HG03066 (cell line): ENCODE measurements around the gene PREX1.

Source experiments
- ATAC-seq: cut with Tn5 transposase; IDR thresholded peaks from one replicate; pipeline ENCODE4 v1.9.1; 2021; ENCODE audit warnings: low read depth; ENCODE audit not compliant: unreplicated experiment

PREX1 gene

GRCh38 chr20:48669946-48670605 lies 157.7 kb downstream of the PREX1 start:
- no peak for ATAC-seq

DNA sequence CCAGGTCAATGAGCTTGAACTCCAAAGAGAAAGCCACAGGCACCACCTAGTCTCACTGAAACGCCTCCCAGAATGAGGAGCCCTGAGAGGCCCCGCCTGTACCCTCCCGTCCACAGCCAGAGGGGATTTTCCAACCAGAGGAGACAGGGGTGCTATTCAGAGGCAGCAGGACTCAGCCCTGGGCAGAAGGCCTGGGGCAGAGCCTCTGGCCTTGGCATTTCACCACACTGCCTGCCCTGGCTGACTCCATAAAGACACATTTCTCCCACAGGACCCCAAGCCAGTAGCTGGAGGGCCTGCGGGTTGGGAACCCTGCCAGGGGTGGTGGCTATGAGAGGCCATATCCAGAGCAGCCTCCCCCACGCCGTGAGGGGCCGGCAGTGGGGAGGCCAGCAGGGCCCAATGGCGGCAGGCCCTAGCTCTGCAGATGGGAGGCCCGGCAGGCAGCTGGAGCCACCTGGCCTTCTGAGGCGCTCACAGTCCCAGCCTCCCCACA lies 159.3 kb downstream of the PREX1 start:
- ATAC-seq, result no peak

GRCh38 chr20:48667889-48668413 lies 159.8 kb downstream of the PREX1 start:
- ATAC-seq, result no peak

DNA sequence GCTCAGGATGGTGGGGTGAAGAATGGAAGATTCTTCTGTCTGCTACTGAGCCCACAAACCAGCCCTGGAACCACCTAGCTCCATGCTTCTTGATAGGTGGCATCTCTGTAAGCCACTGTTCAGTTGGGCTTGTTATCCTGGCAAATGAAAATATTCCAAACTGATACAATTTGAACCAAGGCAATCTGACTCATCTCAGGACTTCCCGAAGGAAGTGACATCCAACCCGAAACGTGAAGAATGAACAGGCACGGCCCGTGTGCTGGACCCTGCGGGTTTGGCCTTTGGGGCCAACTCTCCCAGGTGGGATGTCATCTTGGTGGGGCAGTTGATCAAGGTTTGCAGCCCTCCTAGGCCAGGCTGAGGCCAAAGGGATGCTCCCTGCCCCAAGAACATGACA lies 160.3 kb downstream of the PREX1 start:
- no peak for ATAC-seq

- no peak for ATAC-seq
Observed at GRCh38 chr20:48665785-48666184, 162.0 kb downstream of the PREX1 start.

DNA sequence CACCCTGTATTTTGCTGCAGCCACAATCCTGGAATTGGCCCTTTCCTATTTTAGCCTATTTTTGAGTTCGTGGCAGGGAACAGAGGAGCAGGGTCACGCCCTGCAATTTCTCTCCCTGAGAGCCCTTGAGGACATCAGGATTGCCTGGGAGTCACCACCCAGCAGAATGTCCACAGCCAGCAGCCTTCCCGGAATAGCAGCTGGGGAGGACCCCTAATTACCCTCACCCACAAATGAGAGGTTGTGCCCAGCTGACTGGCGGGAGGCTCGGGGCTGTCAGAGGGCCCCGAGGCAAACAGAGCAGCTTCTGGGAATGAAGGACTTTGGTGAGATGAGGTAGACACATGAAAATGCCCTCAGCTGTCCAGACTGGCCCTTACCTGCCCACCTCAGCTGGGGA lies 165.1 kb downstream of the PREX1 start:
- ATAC-seq, result no peak

- ATAC-seq, result no peak
Observed at GRCh38 chr20:48661575-48662455, 166.0 kb downstream of the PREX1 start.

DNA sequence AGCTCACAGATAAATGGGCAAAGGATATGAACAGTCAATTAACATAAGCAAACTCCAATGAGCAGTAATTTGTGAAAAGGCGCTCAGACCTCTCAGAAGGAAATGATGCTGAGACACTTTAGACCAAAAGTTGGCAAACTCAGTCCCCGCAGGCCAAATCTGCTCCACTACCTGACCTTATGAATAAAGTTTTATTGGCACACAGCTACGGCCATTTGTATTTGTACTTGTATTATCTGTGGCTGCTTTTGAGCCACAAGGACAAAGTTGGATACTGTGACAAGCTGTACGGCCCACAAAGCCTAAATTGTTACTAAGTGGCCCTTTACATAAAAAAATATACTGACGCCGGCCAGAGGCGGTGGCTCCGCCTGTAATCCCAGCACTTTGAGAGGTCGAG lies 167.0 kb downstream of the PREX1 start:
- no peak for ATAC-seq

DNA sequence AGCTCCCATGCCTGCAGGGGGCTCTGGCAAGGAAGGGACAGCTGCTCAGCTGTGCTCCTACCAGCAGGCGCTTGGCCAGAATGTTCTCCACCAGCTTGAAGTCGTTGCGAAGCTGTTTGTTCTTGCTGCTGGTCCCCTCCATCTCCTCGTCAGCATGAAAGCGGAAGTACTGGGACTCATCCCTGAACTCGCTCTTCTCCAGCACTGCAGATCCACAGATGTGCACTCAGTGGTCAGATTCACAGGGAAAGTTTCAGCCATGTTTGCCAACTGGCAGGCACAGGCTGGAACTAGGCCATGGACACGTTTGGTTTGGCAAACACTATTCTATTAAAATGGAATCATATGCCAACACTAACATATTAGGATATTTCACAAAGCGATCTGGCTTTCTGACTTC lies 167.9 kb downstream of the PREX1 start:
- ATAC-seq, result no peak

DNA sequence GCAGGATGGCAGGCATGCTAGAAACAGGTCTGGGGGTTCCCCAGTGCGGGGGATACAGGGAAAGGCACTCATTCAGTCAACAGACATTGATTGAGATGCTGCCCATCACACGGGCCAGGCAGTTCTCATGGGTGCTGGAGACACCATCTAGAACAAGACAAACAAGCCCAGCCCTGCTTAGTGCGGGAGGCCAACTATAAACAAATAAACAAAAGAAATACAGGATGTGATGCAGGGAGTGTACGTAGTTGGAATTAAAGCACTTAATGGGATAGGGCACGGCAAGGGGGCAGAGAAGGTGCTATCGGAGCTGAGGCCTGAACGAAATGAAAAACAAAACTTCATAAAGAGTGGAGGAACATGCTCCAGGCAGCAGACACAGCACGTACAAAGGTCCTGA lies 169.3 kb downstream of the PREX1 start:
- no peak for ATAC-seq

DNA sequence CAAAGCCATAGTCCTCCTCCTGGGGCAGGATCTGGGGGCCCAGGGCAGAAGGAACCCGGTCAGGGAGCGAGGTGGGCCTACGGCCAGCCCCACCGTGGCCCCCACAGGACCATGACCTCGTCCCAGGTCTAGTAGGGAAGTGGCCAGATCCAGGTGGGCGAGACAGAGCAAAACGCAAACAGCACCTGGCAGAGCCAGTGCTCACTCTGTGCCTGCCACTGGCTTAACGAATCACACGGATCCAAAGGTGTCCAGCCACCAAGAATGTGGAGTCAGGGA lies 169.7 kb downstream of the PREX1 start:
- no peak for ATAC-seq

GRCh38 chr20:48657426-48658197 lies 170.2 kb downstream of the PREX1 start:
- ATAC-seq, result no peak

DNA sequence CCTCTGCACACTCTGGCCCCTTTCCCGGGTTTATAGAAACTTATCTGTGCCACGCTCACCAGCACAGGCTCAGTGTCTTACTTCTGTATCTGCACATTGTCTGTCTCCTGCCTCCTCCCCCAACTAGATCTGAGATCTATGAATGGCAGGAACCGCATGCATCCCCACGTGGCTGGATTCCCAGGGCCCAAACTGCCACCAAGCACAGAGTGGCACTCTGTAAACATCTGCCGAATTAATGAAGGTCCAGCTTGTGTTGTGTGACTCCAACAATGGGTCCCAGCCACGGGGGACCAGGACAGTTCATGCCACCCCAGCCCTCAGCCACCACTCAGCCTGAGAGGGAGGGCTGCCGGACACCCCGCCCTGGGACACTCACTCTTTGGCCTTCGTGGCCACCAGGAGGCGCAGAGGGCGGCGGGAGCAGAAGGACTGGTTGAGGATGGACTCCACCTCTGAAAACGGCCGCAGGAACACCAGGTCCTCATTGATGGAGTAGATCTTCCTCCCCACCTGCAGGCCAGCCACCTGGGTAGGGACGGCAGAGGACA lies 171.1 kb downstream of the PREX1 start:
- ATAC-seq, result no peak

DNA sequence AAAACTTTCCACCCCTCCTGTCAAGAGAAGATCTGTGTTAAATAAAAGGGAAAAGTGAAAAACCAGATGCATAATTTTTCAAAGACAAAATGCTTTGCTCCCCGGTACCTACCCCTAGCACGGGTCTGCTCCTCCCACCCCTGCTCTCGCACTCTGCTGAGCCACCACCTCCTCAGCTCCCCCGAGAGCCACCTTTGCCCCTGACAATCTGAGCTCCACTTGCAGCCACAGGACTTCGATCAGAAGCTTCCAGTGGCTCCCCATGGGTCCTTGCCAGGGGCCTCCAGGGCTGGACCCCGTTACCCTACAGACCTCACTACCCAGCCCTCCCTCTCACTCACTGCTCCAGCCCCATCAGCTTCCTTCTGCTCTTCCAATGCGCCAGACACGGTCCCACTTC lies 171.7 kb downstream of the PREX1 start:
- ATAC-seq, result no peak

DNA sequence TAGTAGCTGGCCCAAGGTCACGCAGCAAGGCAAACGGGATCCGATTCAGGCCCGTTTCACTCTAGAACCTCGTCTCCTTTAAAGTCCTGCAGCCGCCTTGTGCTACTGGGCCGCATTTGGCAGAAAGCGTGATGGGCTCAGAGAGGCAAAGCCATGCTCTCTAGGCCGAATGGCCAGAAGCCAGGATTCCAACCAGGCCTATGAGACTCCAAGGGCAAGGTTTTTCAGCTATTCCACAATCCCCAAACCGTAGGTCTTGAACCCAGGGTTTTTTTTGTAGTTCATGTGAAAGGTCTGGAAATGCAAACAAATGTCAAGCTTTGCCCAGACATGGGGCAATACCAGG lies 174.1 kb downstream of the PREX1 start:
- no peak for ATAC-seq

DNA sequence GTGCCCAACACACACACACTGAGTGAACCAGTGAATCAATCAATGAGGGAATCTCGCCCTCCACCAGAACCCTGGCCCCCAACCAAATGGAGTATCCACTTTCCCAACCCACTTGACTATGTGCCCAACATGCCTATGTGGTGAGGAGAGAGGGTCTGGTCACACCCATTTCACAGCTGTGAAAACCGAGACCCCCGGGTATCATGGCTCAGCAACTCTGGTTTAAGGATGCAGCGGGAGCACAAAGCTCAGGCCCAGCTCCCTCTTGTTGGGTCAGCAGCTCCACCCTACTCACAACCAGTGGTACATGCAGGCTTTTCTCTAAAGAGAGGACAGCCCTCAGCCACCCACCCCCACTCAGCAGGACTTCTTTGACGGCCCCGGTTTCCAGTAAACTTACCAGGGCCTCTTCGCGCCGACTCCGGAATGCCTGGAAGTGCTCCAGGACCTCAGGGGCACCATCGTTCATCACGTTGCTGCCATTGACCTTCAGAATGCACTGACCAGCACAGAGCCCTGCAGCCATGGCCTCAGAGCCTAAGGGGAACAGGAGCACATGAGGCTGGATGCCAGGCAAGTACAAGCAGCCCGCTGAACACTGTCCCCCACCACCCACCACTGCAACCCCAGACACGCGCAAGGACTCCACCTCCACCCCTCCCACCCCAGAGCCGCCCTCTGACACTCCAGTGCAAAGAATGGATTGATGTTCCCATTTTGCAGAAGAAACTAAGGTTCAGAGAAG lies 174.7 kb downstream of the PREX1 start:
- ATAC-seq, result no peak

GRCh38 chr20:48651960-48652359 lies 175.8 kb downstream of the PREX1 start:
- ATAC-seq, result no peak

DNA sequence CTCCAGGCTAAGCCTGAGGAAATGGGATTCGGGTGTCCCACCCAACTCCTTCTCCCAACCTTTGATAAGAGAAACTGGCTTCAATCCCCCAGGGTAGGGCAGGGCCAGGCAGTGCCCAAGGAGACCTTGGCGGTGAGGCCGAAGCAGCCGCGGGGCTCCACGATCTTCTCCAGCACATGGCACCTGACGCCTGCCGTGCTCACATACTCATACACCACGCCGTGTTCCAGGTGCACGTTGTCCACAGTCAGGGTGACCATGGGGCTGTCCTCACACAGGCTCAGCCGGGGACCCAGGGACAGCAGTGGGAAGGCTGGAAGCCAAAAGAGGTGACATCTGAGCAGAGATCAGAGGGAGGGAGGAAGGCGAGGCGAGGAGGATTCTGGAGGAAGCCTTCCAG lies 176.5 kb downstream of the PREX1 start:
- ATAC-seq, result no peak

- ATAC-seq, result no peak
Observed at GRCh38 chr20:48649868-48650267, 177.9 kb downstream of the PREX1 start.

- no peak for ATAC-seq
Observed at GRCh38 chr20:48649104-48649626, 178.6 kb downstream of the PREX1 start.
